Measurements from ENCODE around the gene ZDHHC18. TPM values are rescaled to one million over a fixed set of nuclear protein-coding genes. Genes with fewer than 3 reads are reported as not detected.

Gene ZDHHC18

GRCh38 chr1:26894263-26894662, 67.8 kb downstream of the ZDHHC18 start:
- Histone ChIP-seq H3K4me3 (ENCODE audit: low read length) (no peak overlapping the region), H3K4me2 (ENCODE audit: low read length) (no peak overlapping the region), H3K27me3 (ENCODE audit: control insufficient read depth, insufficient read depth, low read length) (no peaks in the 10 kb centered on the region), H3K9me3 (replicated peaks; ENCODE audit: low read length) (no peaks in the 10 kb centered on the region), H3K9ac (ENCODE audit: low read depth, low read length) (no peak overlapping the region), H3K36me3 (ENCODE audit: insufficient read depth, low read length) (peaks cover 50% of the 10 kb centered on the region), H3K4me1 (ENCODE audit: control insufficient read depth, insufficient read depth, low read length) (peaks cover 13% of the 10 kb centered on the region)

- Histone ChIP-seq H3K4me1 (ENCODE audit: control insufficient read depth, insufficient read depth, low read length) (peaks cover 11% of the 10 kb centered on the region), H3K9ac (ENCODE audit: low read depth, low read length) (no peak overlapping the region), H3K9me3 (replicated peaks; ENCODE audit: low read length) (no peaks in the 10 kb centered on the region), H3K4me2 (ENCODE audit: low read length) (no peak overlapping the region), H3K36me3 (ENCODE audit: insufficient read depth, low read length) (peaks cover 39% of the 10 kb centered on the region), H3K27me3 (ENCODE audit: control insufficient read depth, insufficient read depth, low read length) (no peaks in the 10 kb centered on the region), H3K4me3 (ENCODE audit: low read length) (no peak overlapping the region)
Observed at GRCh38 chr1:26897351-26897750, 70.9 kb downstream of the ZDHHC18 start.

GRCh38 chr1:26900001-26900814, 73.7 kb downstream of the ZDHHC18 start, which contains the start of gene GPATCH3:
Gene GPATCH3, minus strand, starts transcription at chr1:26900467. Its CDS starts 25 bp downstream, at chr1:26900442.
- H3K4me2 ChIP-seq (ENCODE audit: low read length): peak within 1 kb of the TSS; percentile 88
- peak within 1 kb of the TSS; percentile 97 for H3K9ac ChIP-seq (ENCODE audit: low read depth, low read length)
- H3K4me3 ChIP-seq (ENCODE audit: low read length): peak within 1 kb of the TSS; percentile 88
- H3K4me1 ChIP-seq (ENCODE audit: control insufficient read depth, insufficient read depth, low read length): peaks cover 11% of the 10 kb centered on the region
- H3K9me3 ChIP-seq (replicated peaks; ENCODE audit: low read length): no peaks in the 10 kb centered on the region
- peaks cover 17% of the 10 kb centered on the region for H3K36me3 ChIP-seq (ENCODE audit: insufficient read depth, low read length)
- H3K27me3 ChIP-seq (ENCODE audit: control insufficient read depth, insufficient read depth, low read length): no peaks in the 10 kb centered on the region

GRCh38 chr1:26900815-26901511, 74.5 kb downstream of the ZDHHC18 start:
- H3K9ac ChIP-seq (ENCODE audit: low read depth, low read length): peak overlapping the region; percentile 97
- no peaks in the 10 kb centered on the region for H3K27me3 ChIP-seq (ENCODE audit: control insufficient read depth, insufficient read depth, low read length)

More at GRCh38 chr1:26900815-26901511, 74.5 kb downstream of the ZDHHC18 start:
- H3K9me3 ChIP-seq (replicated peaks; ENCODE audit: low read length): no peaks in the 10 kb centered on the region
- peaks cover 14% of the 10 kb centered on the region for H3K36me3 ChIP-seq (ENCODE audit: insufficient read depth, low read length)
- H3K4me3 ChIP-seq (ENCODE audit: low read length): peak overlapping the region; percentile 88
- peak overlapping the region; percentile 88 for H3K4me2 ChIP-seq (ENCODE audit: low read length)
- H3K4me1 ChIP-seq (ENCODE audit: control insufficient read depth, insufficient read depth, low read length): peaks cover 11% of the 10 kb centered on the region

Small RNA genes within 50 kb of the gene (small RNA-seq; reads per million reads assigned to genes)
- not detected for gene RN7SL165P

Data from skeletal muscle satellite cell (primary cell).